Liver (tissue), 9 donors: ENCODE results near the gene LILRA5. TPM values are rescaled to one million over a fixed set of nuclear protein-coding genes. Genes with fewer than 3 reads are reported as not detected.
"Not testable (repeated sequence)": the region's sequence is repeated elsewhere in the genome, so short reads cannot be mapped to it uniquely, and the experiment has no call there.

Experiments used
- DNase-seq: peaks from one replicate; pipeline ENCODE4 v3.0.0-alpha.2; 2017; ENCODE audit warnings: low spot score
- H3K27ac ChIP-seq, 2 donors: one replicate each; pipeline ENCODE4 v1.7.0; 2013; ENCODE audit warnings: inconsistent platforms in 2 of 2, low read length in 2 of 2, control low read depth in 1 of 2, low read depth in 1 of 2, mild to moderate bottlenecking in 1 of 2
- H3K27me3 ChIP-seq, 4 donors: one replicate each; pipeline versions ENCODE4 v1.6.1 to v1.7.0; 2013; ENCODE audit warnings: low read length in 3 of 4, inconsistent platforms in 1 of 4, mild to moderate bottlenecking in 1 of 4, moderate library complexity in 1 of 4; ENCODE audit not compliant: control insufficient read depth in 4 of 4, insufficient read depth in 4 of 4
- H3K36me3 ChIP-seq, 4 donors: one replicate each; pipeline versions ENCODE4 v1.6.1 to v1.7.0; 2013; ENCODE audit warnings: low read length in 3 of 4, mild to moderate bottlenecking in 3 of 4, low read depth in 1 of 4, moderate library complexity in 1 of 4; ENCODE audit not compliant: control insufficient read depth in 4 of 4, insufficient read depth in 3 of 4
- H3K4me1 ChIP-seq, 4 donors: one replicate each; pipeline versions ENCODE4 v1.6.1 to v1.7.0; 2013; ENCODE audit warnings: low read length in 3 of 4, mild to moderate bottlenecking in 3 of 4, moderate library complexity in 1 of 4; ENCODE audit not compliant: control insufficient read depth in 4 of 4, insufficient read depth in 4 of 4
- H3K4me3 ChIP-seq, 3 donors: one replicate each; pipeline versions ENCODE4 v1.6.1 to v1.7.0; 2013; ENCODE audit warnings: low read length in 3 of 3, control low read depth in 1 of 3, low read depth in 1 of 3, mild to moderate bottlenecking in 1 of 3
- H3K9ac ChIP-seq, 2 donors: one replicate each; pipeline ENCODE4 v1.7.0; 2013; ENCODE audit warnings: low read length in 2 of 2, mild to moderate bottlenecking in 2 of 2, moderate library complexity in 2 of 2, control low read depth in 1 of 2, low read depth in 1 of 2
- H3K9me3 ChIP-seq, 4 donors: one replicate each; pipeline versions ENCODE4 v1.6.1 to v1.7.0; 2013; ENCODE audit warnings: low read length in 3 of 4; ENCODE audit not compliant: control insufficient read depth in 4 of 4
- ATF3 ChIP-seq: IDR thresholded peaks from 2 replicates; pipeline ENCODE4 v1.6.1; 2016; ENCODE audit warnings: antibody characterized with exemption
- EGR1 ChIP-seq, 2 donors: IDR thresholded peaks; 2 replicates each; pipeline ENCODE4 v1.6.1; 2016 to 2018; ENCODE audit warnings: antibody characterized with exemption in 2 of 2, low read depth in 2 of 2
- FOXA1 ChIP-seq: IDR thresholded peaks from 2 replicates; pipeline ENCODE4 v1.6.1; 2016; ENCODE audit warnings: antibody characterized with exemption
- FOXA2 ChIP-seq: IDR thresholded peaks from 2 replicates; pipeline ENCODE4 v1.6.1; 2016; ENCODE audit warnings: antibody characterized with exemption
- HNF4A ChIP-seq, 2 donors: conservative IDR thresholded peaks; 2 replicates each; pipeline ENCODE4 v1.6.1; 2016; ENCODE audit warnings: antibody characterized with exemption in 2 of 2, mild to moderate bottlenecking in 2 of 2
- HNF4G ChIP-seq: IDR thresholded peaks from 2 replicates; pipeline ENCODE4 v1.6.1; 2016; ENCODE audit warnings: antibody characterized with exemption
- JUND ChIP-seq, 2 donors: IDR thresholded peaks; 2 replicates each; pipeline ENCODE4 v1.6.1; 2016; ENCODE audit warnings: antibody characterized with exemption in 2 of 2
- MAX ChIP-seq: IDR thresholded peaks from 2 replicates; pipeline ENCODE4 v1.6.1; 2016; ENCODE audit warnings: antibody characterized with exemption
- NR2F2 ChIP-seq: IDR thresholded peaks from 2 replicates; pipeline ENCODE4 v1.6.1; 2016; ENCODE audit warnings: antibody characterized with exemption
- RAD21 ChIP-seq, 2 donors: IDR thresholded peaks; 2 replicates each; pipeline ENCODE4 v1.6.1; 2016; ENCODE audit warnings: antibody characterized with exemption in 2 of 2, mild to moderate bottlenecking in 2 of 2
- REST ChIP-seq: IDR thresholded peaks from 2 replicates; pipeline ENCODE4 v1.6.1; 2016; ENCODE audit warnings: antibody characterized with exemption, mild to moderate bottlenecking
- RXRA ChIP-seq, 2 donors: IDR thresholded peaks; 2 replicates each; pipeline ENCODE4 v1.6.1; 2017 to 2018; ENCODE audit warnings: antibody characterized with exemption in 2 of 2, mild to moderate bottlenecking in 1 of 2
- SP1 ChIP-seq: IDR thresholded peaks from 2 replicates; pipeline ENCODE4 v1.6.1; 2018; ENCODE audit warnings: antibody characterized with exemption, mild to moderate bottlenecking
- TAF1 ChIP-seq: conservative IDR thresholded peaks from 2 replicates; pipeline ENCODE4 v1.6.1; 2016; ENCODE audit warnings: antibody characterized with exemption, mild to moderate bottlenecking
- YY1 ChIP-seq: IDR thresholded peaks from 2 replicates; pipeline ENCODE4 v1.6.1; 2016; ENCODE audit warnings: antibody characterized with exemption, mild to moderate bottlenecking
- WGBS: extraction: QIAGEN DNeasy Blood & Tissue Kit; methylation state at CpG from one replicate; pipeline ENCODE4 v1.1.7; 2013; 5-methylcytosine and 5-hydroxymethylcytosine counted together
- polyA plus RNA-seq, 2 donors: library from polyadenylated mRNA; stranded (reverse) in 1 of 2; unstranded in 1 of 2; fragments of 200-250 nt in 1 of 2; fragments of >200 nt in 1 of 2; fragmentation: Nextera tagmentation in 1 of 2; extraction: Ambion mirVana in 1 of 2; gene quantifications; one replicate each; pipeline versions ENCODE4 v1.2.1 to v1.2.3, GENCODE V29; 2013 to 2015
- total RNA-seq, 2 donors: library from RNA; depleted of rRNA; stranded (reverse); fragments of >200 nt; gene quantifications; one replicate each; pipeline ENCODE4 v1.2.3, GENCODE V29; 2014
- donor health status: healthy.
- donor health status: healthy.
- donor health status: healthy.
- donor health status: healthy.
- donor health status: healthy.

Gene LILRA5
- total and polyA plus RNA-seq, 4 donors, result 0.58 to 8.7 (median 4.6) TPM

- Histone ChIP-seq H3K27me3 (peaks cover 0 to 5% (median 2%) of the 10 kb centered on the region in 4 donors), H3K27ac (no peak overlapping the region), H3K9me3 (no peaks in the 10 kb centered on the region), H3K9ac (no peak overlapping the region), H3K36me3 (no peaks in the 10 kb centered on the region), H3K4me1 (no peaks in the 10 kb centered on the region), H3K4me3 (no peak overlapping the region)
- no peak for DNase-seq
- TF ChIP-seq RAD21 (IDR thresholded peaks at IDR 0.05) (no peak), EGR1 (IDR thresholded peaks at IDR 0.05; ENCODE audit: low read depth in 2 of 2) (no peak), RXRA (IDR thresholded peaks at IDR 0.05) (no peak), FOXA2 (no peak), TAF1 (no peak), HNF4A (conservative IDR thresholded peaks at IDR 0.05) (no peak), REST (no peak), YY1 (no peak), HNF4G (no peak), JUND (IDR thresholded peaks at IDR 0.05) (no peak), NR2F2 (no peak), MAX (no peak), ATF3 (no peak), FOXA1 (no peak)
- WGBS, result 83% methylated on average over 6 of the region's 6 CpGs
Observed at GRCh38 chr19:54294539-54294938, 18.4 kb downstream of the LILRA5 start.

GRCh38 chr19:54289160-54289559 lies 23.8 kb downstream of the LILRA5 start:
- H3K4me3 ChIP-seq, H3K4me1 ChIP-seq, H3K27ac ChIP-seq, DNase-seq, H3K27me3 ChIP-seq, H3K36me3 ChIP-seq, H3K9me3 ChIP-seq, H3K9ac ChIP-seq: not testable (repeated sequence)
- WGBS, result 53% methylated on average over 8 of the region's 8 CpGs

- 64% methylated on average over 4 of the region's 4 CpGs for WGBS
- Histone ChIP-seq H3K27ac (no peak overlapping the region), H3K9me3 (no peaks in the 10 kb centered on the region), H3K36me3 (no peaks in the 10 kb centered on the region), H3K27me3 (no peaks in the 10 kb centered on the region), H3K9ac (no peak overlapping the region), H3K4me3 (no peak overlapping the region), H3K4me1 (no peaks in the 10 kb centered on the region)
- TF ChIP-seq JUND (IDR thresholded peaks at IDR 0.05) (no peak), SP1 (no peak), EGR1 (IDR thresholded peaks at IDR 0.05; ENCODE audit: low read depth in 2 of 2) (no peak)
- no peak for DNase-seq
Observed at GRCh38 chr19:54287456-54287855, 25.5 kb downstream of the LILRA5 start.

GRCh38 chr19:54286283-54286682 lies 26.7 kb downstream of the LILRA5 start:
- not testable (repeated sequence) for H3K9ac ChIP-seq, H3K4me3 ChIP-seq, H3K36me3 ChIP-seq, DNase-seq, H3K27me3 ChIP-seq, H3K4me1 ChIP-seq, H3K9me3 ChIP-seq, H3K27ac ChIP-seq
- WGBS, result 61% methylated on average over 8 of the region's 10 CpGs

GRCh38 chr19:54285427-54286056 lies 27.4 kb downstream of the LILRA5 start:
- not testable (repeated sequence) for H3K9ac ChIP-seq, DNase-seq, H3K27me3 ChIP-seq, H3K4me3 ChIP-seq, H3K9me3 ChIP-seq, H3K36me3 ChIP-seq, H3K27ac ChIP-seq, H3K4me1 ChIP-seq
- 66% methylated on average over 11 of the region's 12 CpGs for WGBS
